ENCODE data around the gene METTL21A.

- TF ChIP-seq POLR2A (IDR thresholded peaks at IDR 0.05; ENCODE audit: low read depth, low read length) (no peak), CTCF (conservative IDR thresholded peaks at IDR 0.05; ENCODE audit: low read depth, low read length) (no peak), MAZ (IDR thresholded peaks at IDR 0.05; ENCODE audit: borderline replicate concordance, low read depth, low read length) (no peak), CEBPB (IDR thresholded peaks at IDR 0.05; ENCODE audit: low read depth, low read length) (no peak), USF2 (IDR thresholded peaks at IDR 0.05; ENCODE audit: low read depth, low read length) (no peak), SMC3 (IDR thresholded peaks at IDR 0.05; ENCODE audit: low read depth, low read length) (no peak)
Measured at GRCh38 chr2:207571370-207571769, 53.8 kb downstream of the METTL21A start.
